GM20000 (cell line): Measurements from ENCODE around the gene ABL1.
"Not testable (repeated sequence)": the region's sequence is repeated elsewhere in the genome, so short reads cannot be mapped to it uniquely, and the experiment has no call there.

Source experiments
- DNase-seq: peaks from one replicate; pipeline ENCODE4 v3.0.0; 2012; ENCODE audit warnings: low spot score
- TF ChIP-seq, protein P1 (sequence below): IDR thresholded peaks from 2 replicates; pipeline ENCODE4 v1.5.1; 2012; ENCODE audit warnings: mild to moderate bottlenecking, control low read depth; ENCODE audit errors: extremely low read depth, missing control alignments

ABL1 gene

GRCh38 chr9:130834371-130835336 is at the start of gene ABL1:
TSS of gene ABL1 (plus strand) at chr9:130835254. CDS start at chr9:130835447, 193 bp downstream.
- TF ChIP-seq, protein P1, sequence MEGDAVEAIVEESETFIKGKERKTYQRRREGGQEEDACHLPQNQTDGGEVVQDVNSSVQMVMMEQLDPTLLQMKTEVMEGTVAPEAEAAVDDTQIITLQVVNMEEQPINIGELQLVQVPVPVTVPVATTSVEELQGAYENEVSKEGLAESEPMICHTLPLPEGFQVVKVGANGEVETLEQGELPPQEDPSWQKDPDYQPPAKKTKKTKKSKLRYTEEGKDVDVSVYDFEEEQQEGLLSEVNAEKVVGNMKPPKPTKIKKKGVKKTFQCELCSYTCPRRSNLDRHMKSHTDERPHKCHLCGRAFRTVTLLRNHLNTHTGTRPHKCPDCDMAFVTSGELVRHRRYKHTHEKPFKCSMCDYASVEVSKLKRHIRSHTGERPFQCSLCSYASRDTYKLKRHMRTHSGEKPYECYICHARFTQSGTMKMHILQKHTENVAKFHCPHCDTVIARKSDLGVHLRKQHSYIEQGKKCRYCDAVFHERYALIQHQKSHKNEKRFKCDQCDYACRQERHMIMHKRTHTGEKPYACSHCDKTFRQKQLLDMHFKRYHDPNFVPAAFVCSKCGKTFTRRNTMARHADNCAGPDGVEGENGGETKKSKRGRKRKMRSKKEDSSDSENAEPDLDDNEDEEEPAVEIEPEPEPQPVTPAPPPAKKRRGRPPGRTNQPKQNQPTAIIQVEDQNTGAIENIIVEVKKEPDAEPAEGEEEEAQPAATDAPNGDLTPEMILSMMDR: no peak
- peak; percentile 92 for DNase-seq

DNA sequence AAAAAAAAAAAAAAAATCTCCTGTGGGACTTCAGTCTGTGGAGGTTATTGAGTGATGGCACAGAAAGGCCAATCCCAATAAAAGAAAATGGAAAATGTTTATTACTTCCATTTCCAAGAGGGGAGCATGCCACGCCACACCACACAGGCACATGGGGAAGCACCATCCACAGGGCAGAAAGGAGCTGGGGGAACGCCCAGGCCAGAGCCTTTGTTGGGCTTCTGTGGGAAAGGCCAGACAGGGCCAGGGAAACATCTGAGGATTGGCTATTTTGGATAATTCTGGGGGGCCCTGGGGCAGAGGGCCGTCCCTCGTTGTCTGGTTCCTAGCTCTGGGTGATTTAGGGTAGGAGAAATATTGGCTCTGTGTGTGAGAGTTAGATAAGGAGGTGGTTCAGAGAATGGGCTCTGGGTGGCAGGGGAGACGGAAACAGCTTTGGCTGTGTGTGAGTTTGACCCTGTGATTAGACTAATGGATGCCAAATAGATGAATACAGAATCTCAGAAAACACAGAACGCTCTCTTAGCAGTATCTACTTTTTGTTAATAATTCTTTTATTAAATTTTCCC is 49.0 kb upstream of the ABL1 start:
- TF ChIP-seq, protein P1: no peak
- DNase-seq: no peak

- TF ChIP-seq, protein P1: no peak
- DNase-seq: no peak
Measured at GRCh38 chr9:130786526-130786925, 48.5 kb upstream of the ABL1 start.

DNA sequence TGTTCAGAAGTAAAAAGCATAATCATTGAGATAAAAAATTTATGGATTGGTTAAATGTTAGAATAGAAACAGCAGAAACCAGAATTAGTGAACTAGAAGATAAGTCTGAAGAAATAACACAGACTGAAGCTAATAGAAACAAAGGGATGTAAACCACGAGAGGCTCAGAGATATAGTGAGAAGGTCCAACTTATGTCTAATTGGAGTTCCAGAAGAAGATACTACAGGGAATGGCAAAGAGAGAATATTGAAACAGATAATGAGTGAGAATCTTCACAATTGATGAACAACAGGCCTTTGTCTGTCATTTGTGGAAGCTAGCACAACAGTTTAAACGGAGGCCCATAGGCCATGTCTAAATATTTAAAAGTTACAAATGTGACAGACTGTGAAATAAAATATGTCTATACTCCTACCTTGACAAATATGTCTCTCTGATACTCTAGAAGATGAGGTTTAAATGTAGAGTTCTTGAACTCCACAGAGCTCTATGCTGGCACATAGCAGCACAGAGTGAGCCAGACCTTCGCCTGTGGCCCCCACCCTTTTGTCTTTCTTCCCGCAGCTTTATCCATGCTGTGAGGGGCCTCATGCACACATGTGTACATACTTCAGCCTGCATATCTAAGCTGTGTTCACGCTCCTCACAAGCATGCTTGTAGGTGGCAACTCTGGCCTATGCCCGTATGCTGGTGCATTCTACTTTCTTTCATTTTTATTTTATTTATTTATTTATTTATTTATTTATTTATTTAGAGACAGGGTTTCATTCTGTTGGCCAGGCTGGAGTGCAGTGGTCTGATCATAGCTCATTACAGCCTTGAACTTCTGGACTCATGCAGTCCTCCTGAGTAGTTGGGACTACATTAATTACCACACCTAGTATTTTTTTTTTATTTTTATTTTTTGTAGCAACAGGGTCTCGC is 45.0 kb upstream of the ABL1 start:
- TF ChIP-seq, protein P1: no peak
- DNase-seq: no peak

DNA sequence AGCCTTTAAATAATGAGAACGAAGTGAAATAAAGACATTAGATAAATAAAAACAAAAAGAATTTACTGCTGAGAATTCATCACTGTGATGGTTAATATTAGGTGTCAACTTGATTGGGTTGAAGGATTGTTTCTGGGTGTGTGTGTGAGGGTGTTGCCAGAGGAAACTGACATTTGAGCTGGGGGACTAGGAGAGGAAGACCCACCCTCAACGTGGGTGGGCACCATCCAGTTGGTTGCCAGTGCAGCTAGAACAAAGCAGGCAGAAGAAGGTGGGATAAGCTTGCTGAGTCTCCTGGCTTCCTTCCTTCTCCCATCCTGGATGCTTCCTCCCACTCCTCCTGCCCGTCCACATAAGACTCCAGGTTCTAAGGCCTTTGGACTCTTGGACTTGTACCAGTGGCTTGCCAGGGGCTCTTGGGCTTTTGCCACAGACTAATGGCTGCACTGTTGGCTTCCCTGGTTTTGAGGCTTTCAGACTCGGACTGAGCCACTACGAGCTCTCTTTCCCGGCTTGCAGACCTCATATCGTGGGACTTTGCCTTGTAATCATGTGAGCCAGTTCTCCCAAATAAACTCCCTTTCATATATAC is 43.7 kb upstream of the ABL1 start:
- TF ChIP-seq, protein P1: no peak
- no peak for DNase-seq

DNA sequence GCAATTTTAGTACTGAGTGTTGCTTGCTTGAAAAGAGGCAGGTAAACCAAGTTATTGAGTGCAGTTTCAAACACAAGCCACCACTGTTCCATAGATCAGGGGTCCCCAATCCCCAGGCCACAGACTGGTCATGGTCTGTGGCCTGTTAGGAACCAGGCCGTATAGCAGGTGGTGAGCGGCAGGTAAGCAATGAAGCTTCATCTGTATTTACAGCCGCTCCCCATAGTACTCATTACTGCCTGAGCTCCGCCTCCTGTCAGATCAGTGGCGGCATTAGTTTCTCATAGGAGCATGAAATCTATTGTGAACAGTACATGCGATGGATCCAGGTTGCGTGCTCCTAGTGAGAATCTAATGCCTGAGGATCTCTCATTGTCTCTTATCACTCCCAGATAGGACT is 41.5 kb upstream of the ABL1 start:
- TF ChIP-seq, protein P1: no peak
- DNase-seq: no peak

- DNase-seq: not testable (repeated sequence)
Measured at GRCh38 chr9:130794021-130794420, 41.0 kb upstream of the ABL1 start.

DNA sequence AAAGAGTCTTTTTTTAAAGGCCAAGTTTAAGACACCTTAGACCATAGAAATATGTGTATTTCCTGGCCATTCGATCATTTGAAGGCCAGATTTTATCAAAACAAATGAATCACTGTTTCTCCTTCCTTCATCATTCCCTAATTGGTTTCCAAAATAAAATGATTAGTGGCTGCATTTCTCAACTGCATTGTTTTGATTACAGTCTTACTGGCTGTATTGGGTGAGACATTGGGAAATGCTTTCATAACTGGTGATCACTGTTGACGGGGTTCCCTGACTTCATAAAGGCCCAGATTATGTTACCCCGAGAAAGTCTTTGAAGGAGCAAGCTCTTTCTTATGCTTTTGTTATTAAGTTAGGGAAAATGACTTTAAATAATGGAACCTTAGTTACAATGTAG is 40.6 kb upstream of the ABL1 start:
- not testable (repeated sequence) for DNase-seq
